Spleen (tissue), 11 donors: Measurements from ENCODE around the gene MANEAL. TPM values are rescaled to one million over a fixed set of nuclear protein-coding genes. Genes with fewer than 3 reads are reported as not detected.

Source experiments
- DNase-seq: peaks from one replicate; pipeline ENCODE4 v3.0.0-alpha.2; 2020
- H3K27ac ChIP-seq, 8 donors: fragments of 200-600 bp; sonication (generic) in 7 of 8; 1 replicate in 4 of 8; 2 replicates in 4 of 8; pipeline versions ENCODE4 v1.5.0 to v1.8.0; 2016 to 2021; ENCODE audit warnings: inconsistent platforms in 4 of 8, mild to moderate bottlenecking in 4 of 8, moderate library complexity in 1 of 8
- H3K27me3 ChIP-seq, 7 donors: fragments of 200-600 bp; sonication (generic) in 6 of 7; replicated peaks in 1 of 7; 1 replicate in 4 of 7; 2 replicates in 3 of 7; pipeline versions ENCODE4 v1.5.0 to v1.8.0; 2016 to 2021; ENCODE audit warnings: inconsistent platforms in 3 of 7, mild to moderate bottlenecking in 1 of 7
- H3K36me3 ChIP-seq, 6 donors: fragments of 200-600 bp; sonication (generic) in 5 of 6; 1 replicate in 4 of 6; 2 replicates in 2 of 6; pipeline versions ENCODE4 v1.5.0 to v1.8.0; 2016 to 2021; ENCODE audit warnings: inconsistent platforms in 2 of 6
- H3K4me1 ChIP-seq, 6 donors: fragments of 200-600 bp; sonication (generic) in 5 of 6; 1 replicate in 3 of 6; 2 replicates in 3 of 6; pipeline versions ENCODE4 v1.5.0 to v1.8.0; 2016 to 2021; ENCODE audit warnings: inconsistent platforms in 3 of 6
- H3K4me3 ChIP-seq, 8 donors: fragments of 200-600 bp; sonication (generic) in 7 of 8; 1 replicate in 4 of 8; 2 replicates in 4 of 8; pipeline versions ENCODE4 v1.5.0 to v1.8.0; 2016 to 2021; ENCODE audit warnings: inconsistent platforms in 4 of 8, mild to moderate bottlenecking in 4 of 8, moderate library complexity in 2 of 8
- H3K9me3 ChIP-seq, 8 donors: fragments of 200-600 bp; sonication (generic) in 7 of 8; 1 replicate in 4 of 8; 2 replicates in 4 of 8; pipeline versions ENCODE4 v1.5.0 to v1.8.0; 2016 to 2021; ENCODE audit warnings: inconsistent platforms in 4 of 8
- POLR2A ChIP-seq, 3 donors: fragments of 450-650 bp; IDR thresholded peaks; one replicate each; pipeline ENCODE4 v1.5.1; 2017; ENCODE audit warnings: antibody characterized with exemption in 3 of 3, mild to moderate bottlenecking in 1 of 3
- POLR2AphosphoS5 ChIP-seq, 3 donors: sonication (generic); formaldehyde crosslinking; IDR thresholded peaks; one replicate each; pipeline ENCODE4 v1.5.1; 2017; ENCODE audit warnings: antibody characterized with exemption in 3 of 3
- WGBS, 5 donors: extraction: QIAGEN DNeasy Blood & Tissue Kit in 3 of 5; methylation state at CpG; one replicate each; pipeline versions ENCODE4 v1.1.5 to v1.1.7; 2013 to 2018; 5-methylcytosine and 5-hydroxymethylcytosine counted together
- intact Hi-C: fragments of 100-400 bp; cut with DNase I; formaldehyde crosslinking; loops from one replicate; pipeline ENCODE4 v1.15.0; 2023; ENCODE audit warnings: low total_unique reads
- polyA plus RNA-seq, 3 donors: library from polyadenylated mRNA; stranded (reverse); fragments of 200-250 nt; gene quantifications; one replicate each; pipeline ENCODE4 v1.2.1, GENCODE V29; 2013
- total RNA-seq, 7 donors: library from RNA; depleted of rRNA in 3 of 7; stranded (reverse); fragments of >200 nt in 3 of 7; fragmentation: NEBNext Ultra II Directional in 4 of 7; extraction: Animal tissue kit (Norgen Biotek cat#: 25700) in 4 of 7; gene quantifications; one replicate each; pipeline versions ENCODE4 v1.1.0 to v1.2.1, GENCODE V29; 2016 to 2021
- TF ChIP-seq, protein P1 (sequence below), 11 experiments: fragments of 200-600 bp in 7 of 11; fragments of 450-650 bp in 4 of 11; sonication (generic) in 4 of 11; IDR thresholded peaks in 8 of 11; conservative IDR thresholded peaks in 3 of 11; 1 replicate in 7 of 11; 2 replicates in 4 of 11; pipeline versions ENCODE4 v1.4.0 to v1.8.0; 2016 to 2021; ENCODE audit warnings: antibody characterized with exemption in 11 of 11, inconsistent platforms in 4 of 11, mild to moderate bottlenecking in 1 of 11
- donor health status: healthy with polysubstance abuse.
- donor health status: DM: no; HTN: no; CAD: no; lungs with moderate emphysema.
- donor health status: DM: no; HTN: no; CAD: no.
- donor health status: Bipolar disorder and iron deficiency.
- donor health status: healthy.
- donor health status: DM: no; HTN: no; CAD: no.
- donor health status: DM: yes; HTN: yes; CAD: no.

Gene MANEAL
- total and polyA plus RNA-seq, 10 donors: 1.4 to 9.2 (median 2.3) TPM

DNA sequence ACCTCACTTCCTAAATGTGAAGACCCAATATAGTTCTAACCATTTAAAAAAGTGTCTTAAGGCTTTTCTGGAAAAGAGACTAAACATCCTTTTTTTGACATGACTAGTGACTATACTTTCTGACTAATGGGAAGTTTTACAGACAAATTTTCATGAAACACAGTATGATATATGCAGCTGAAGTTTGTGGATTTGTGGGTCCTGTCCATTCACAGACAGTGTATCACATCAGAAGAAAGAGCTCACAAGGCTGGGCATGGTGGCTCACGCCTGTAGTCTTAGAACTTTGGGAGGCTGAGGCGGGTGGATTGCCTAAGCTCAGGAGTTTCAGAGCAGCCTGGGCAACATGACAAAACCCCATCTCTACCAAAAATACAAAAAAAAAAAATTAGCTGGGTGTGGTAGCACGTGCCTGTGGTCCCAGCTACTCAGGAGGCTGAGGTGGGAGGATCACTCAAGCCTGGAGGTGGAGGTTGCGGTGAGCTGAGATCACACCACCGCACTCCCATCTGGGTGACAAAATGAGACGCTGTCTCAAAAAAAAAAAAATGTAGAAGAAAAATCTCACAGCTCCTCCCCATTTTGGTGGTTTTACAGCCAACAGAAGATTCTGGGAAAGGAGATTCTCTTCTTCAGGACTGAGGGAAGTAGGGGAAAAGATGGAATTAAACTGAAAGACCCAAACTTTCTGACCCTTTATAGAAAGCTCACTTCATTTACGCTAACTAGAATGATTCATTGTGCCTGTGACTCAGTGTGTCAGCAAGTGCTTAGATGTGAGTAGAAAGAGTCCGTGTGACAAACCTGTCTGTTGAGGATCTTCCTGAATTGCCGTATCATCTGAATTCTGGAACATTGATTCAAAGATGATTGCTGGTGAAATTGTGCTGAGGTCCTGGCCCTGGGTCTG lies 29.5 kb downstream of the MANEAL start:
- H3K36me3 ChIP-seq: peaks cover 0 to 98% (median 56%) of the 10 kb centered on the region in 6 donors
- peaks cover 0 to 36% (median 4%) of the 10 kb centered on the region in 6 donors for H3K4me1 ChIP-seq
- TF ChIP-seq, protein P1, sequence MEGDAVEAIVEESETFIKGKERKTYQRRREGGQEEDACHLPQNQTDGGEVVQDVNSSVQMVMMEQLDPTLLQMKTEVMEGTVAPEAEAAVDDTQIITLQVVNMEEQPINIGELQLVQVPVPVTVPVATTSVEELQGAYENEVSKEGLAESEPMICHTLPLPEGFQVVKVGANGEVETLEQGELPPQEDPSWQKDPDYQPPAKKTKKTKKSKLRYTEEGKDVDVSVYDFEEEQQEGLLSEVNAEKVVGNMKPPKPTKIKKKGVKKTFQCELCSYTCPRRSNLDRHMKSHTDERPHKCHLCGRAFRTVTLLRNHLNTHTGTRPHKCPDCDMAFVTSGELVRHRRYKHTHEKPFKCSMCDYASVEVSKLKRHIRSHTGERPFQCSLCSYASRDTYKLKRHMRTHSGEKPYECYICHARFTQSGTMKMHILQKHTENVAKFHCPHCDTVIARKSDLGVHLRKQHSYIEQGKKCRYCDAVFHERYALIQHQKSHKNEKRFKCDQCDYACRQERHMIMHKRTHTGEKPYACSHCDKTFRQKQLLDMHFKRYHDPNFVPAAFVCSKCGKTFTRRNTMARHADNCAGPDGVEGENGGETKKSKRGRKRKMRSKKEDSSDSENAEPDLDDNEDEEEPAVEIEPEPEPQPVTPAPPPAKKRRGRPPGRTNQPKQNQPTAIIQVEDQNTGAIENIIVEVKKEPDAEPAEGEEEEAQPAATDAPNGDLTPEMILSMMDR (IDR thresholded peaks at IDR 0.05 in 8 of 11, conservative IDR thresholded peaks at IDR 0.05 in 3 of 11): no peak
- no peak for DNase-seq
- H3K4me3 ChIP-seq: no peak overlapping the region
- no peak overlapping the region for H3K27ac ChIP-seq
- H3K27me3 ChIP-seq: no peaks in the 10 kb centered on the region
- H3K9me3 ChIP-seq: no peaks in the 10 kb centered on the region
- intact Hi-C loops: no loop called here
- 84 to 92% (median 87%) methylated on average over 9 of the region's 9 CpGs for WGBS, 5 donors

GRCh38 chr1:37824001-37824400 lies 30.4 kb downstream of the MANEAL start:
- 89 to 95% (median 94%) methylated on average over 2 of the region's 2 CpGs for WGBS, 5 donors
- no peak for TF ChIP-seq POLR2AphosphoS5 (IDR thresholded peaks at IDR 0.05)
- no peak for TF ChIP-seq POLR2A (IDR thresholded peaks at IDR 0.05)
- TF ChIP-seq, protein P1 (IDR thresholded peaks at IDR 0.05 in 8 of 11, conservative IDR thresholded peaks at IDR 0.05 in 3 of 11): no peak
- H3K9me3 ChIP-seq: no peaks in the 10 kb centered on the region
- no peak overlapping the region for H3K27ac ChIP-seq
- no peak for DNase-seq
- peaks cover 0 to 34% (median 4%) of the 10 kb centered on the region in 6 donors for H3K4me1 ChIP-seq
- intact Hi-C loops: no loop called here
- peaks cover 0 to 98% (median 60%) of the 10 kb centered on the region in 6 donors for H3K36me3 ChIP-seq
- no peak overlapping the region for H3K4me3 ChIP-seq
- no peaks in the 10 kb centered on the region for H3K27me3 ChIP-seq

DNA sequence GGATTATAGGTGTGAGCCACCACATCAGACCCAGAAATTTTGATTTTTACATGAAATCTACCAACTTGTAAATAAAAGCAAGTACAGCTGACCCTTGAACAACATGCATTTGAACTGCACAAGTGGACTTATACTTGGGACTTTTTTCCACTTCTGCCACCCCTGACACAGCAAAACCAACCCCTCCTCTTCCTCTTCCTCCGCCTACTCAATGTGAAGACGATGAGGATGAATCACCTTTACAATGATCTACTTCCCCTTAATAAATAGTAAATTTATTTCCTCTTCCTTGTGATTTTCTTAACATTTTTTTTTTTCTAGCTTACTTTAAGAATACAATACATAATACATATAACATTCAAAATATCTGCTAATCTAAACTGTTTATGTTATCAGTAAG lies 31.9 kb downstream of the MANEAL start:
- no peak overlapping the region for H3K4me3 ChIP-seq
- H3K36me3 ChIP-seq: peaks cover 0 to 98% (median 64%) of the 10 kb centered on the region in 6 donors
- TF ChIP-seq POLR2A (IDR thresholded peaks at IDR 0.05) (no peak), POLR2AphosphoS5 (IDR thresholded peaks at IDR 0.05) (no peak)
- TF ChIP-seq, protein P1 (IDR thresholded peaks at IDR 0.05 in 8 of 11, conservative IDR thresholded peaks at IDR 0.05 in 3 of 11): no peak
- H3K4me1 ChIP-seq: peaks cover 0 to 21% (median 1%) of the 10 kb centered on the region in 6 donors
- no peak for DNase-seq
- H3K9me3 ChIP-seq: no peaks in the 10 kb centered on the region
- H3K27ac ChIP-seq: peak overlapping the region in 3 of 8 donors; percentile 60 to 69 (median 63)
- H3K27me3 ChIP-seq: no peaks in the 10 kb centered on the region
- 24 to 39% (median 30%) methylated on average over 2 of the region's 2 CpGs for WGBS, 5 donors
- intact Hi-C loops: no loop called here

- TF ChIP-seq, protein P1 (IDR thresholded peaks at IDR 0.05 in 8 of 11, conservative IDR thresholded peaks at IDR 0.05 in 3 of 11): no peak
- no peak for TF ChIP-seq POLR2A (IDR thresholded peaks at IDR 0.05)
- TF ChIP-seq POLR2AphosphoS5 (IDR thresholded peaks at IDR 0.05): no peak
- Histone ChIP-seq H3K4me3 (no peak overlapping the region), H3K9me3 (no peaks in the 10 kb centered on the region), H3K27me3 (no peaks in the 10 kb centered on the region), H3K36me3 (peaks cover 6 to 98% (median 65%) of the 10 kb centered on the region in 6 donors), H3K27ac (no peak overlapping the region), H3K4me1 (peaks cover 0 to 20% (median 1%) of the 10 kb centered on the region in 6 donors)
- 94 to 99% (median 96%) methylated on average over 12 of the region's 12 CpGs for WGBS, 5 donors
- intact Hi-C loops: no loop called here
- no peak for DNase-seq
These were observed 34.9 kb downstream of the MANEAL start for GRCh38 chr1:37828410-37829074.
